Endothelial cell of umbilical vein (primary cell): ENCODE results near the gene LRP2. TPM values are rescaled to one million over a fixed set of nuclear protein-coding genes. Genes with fewer than 3 reads are reported as not detected.

ENCODE experiments used
- BruUV-seq: library from RNA; stranded (reverse); fragments of 400-500 nt; replicated peaks from 2 replicates; lab custom pipeline; 2021; lab: Mats Ljungman, UMichigan
- CTCF ChIA-PET: fragments of 300-600, 350-600 bp; sonication (Branson Sonifier 250); formaldehyde crosslinking; loops from one replicate; lab custom pipeline; 2021; ENCODE audit warnings: antibody characterized with exemption, inconsistent platforms; lab: Charles Lee
- POLR2A ChIA-PET: fragments of 300-600, 350-600 bp; sonication (Branson Sonifier 250); formaldehyde crosslinking; loops from one replicate; lab custom pipeline; 2021; ENCODE audit warnings: antibody characterized with exemption, inconsistent platforms; lab: Charles Lee
- DNase-seq: peaks from one replicate; pipeline ENCODE4 v3.0.0-alpha.2; 2011; ENCODE audit warnings: low read depth, low spot score
- FAIRE-seq: peaks from 2 replicates; lab custom pipeline; 2011; peaks lifted over from hg19 to GRCh38; lab: Jason Lieb, UNC
- H2AFZ ChIP-seq: 2 replicates; pipeline ENCODE4 v1.6.0; 2012; ENCODE audit warnings: low read depth, low read length, control low read depth, inconsistent platforms
- H3K27ac ChIP-seq: 2 replicates; pipeline ENCODE4 v1.5.1; 2011; ENCODE audit warnings: low read depth, mild to moderate bottlenecking, control low read depth, low read length, moderate library complexity; ENCODE audit not compliant: insufficient read depth
- H3K27me3 ChIP-seq, 2 experiments: 2 replicates each; pipeline versions ENCODE4 v1.6.0 to v1.6.1; 2011; ENCODE audit warnings: low read length in 2 of 2, mixed read lengths in 1 of 2; ENCODE audit not compliant: control insufficient read depth in 2 of 2, insufficient read depth in 2 of 2
- H3K36me3 ChIP-seq, 2 experiments: 2 replicates in 1 of 2; 3 replicates in 1 of 2; pipeline ENCODE4 v1.5.1; 2011; ENCODE audit warnings: low read length in 2 of 2, mild to moderate bottlenecking in 1 of 2, moderate library complexity in 1 of 2; ENCODE audit not compliant: control insufficient read depth in 2 of 2, insufficient read depth in 2 of 2; ENCODE audit errors: extremely low read depth in 1 of 2
- H3K4me1 ChIP-seq: 3 replicates; pipeline ENCODE4 v1.5.1; 2011; ENCODE audit warnings: mild to moderate bottlenecking, low read length; ENCODE audit not compliant: control insufficient read depth, insufficient read depth; ENCODE audit errors: extremely low read depth
- H3K4me2 ChIP-seq: 2 replicates; pipeline ENCODE4 v1.6.1; 2011; ENCODE audit warnings: low read length, control low read depth, mixed read lengths; ENCODE audit not compliant: insufficient read depth
- H3K4me3 ChIP-seq, 3 experiments: fragments of 200-600 bp in 1 of 3; sonication (generic), shearing (Covaris generic) in 1 of 3; replicated peaks in 1 of 3; 2 replicates each; pipeline ENCODE4 v1.5.1; 2011 to 2016; ENCODE audit warnings: control low read depth in 3 of 3, low read length in 3 of 3, mild to moderate bottlenecking in 2 of 3, inconsistent platforms in 1 of 3, low read depth in 1 of 3, moderate library complexity in 1 of 3; ENCODE audit not compliant: insufficient read depth in 1 of 3
- H3K79me2 ChIP-seq: 2 replicates; pipeline ENCODE4 v1.6.0; 2012; ENCODE audit warnings: low read length, inconsistent platforms; ENCODE audit not compliant: control insufficient read depth, insufficient read depth
- H3K9ac ChIP-seq: replicated peaks from 2 replicates; pipeline ENCODE3; 2011; ENCODE audit warnings: low read length, control low read depth; ENCODE audit not compliant: insufficient read depth; ENCODE audit errors: extremely low read depth
- H3K9me1 ChIP-seq: replicated peaks from 3 replicates; pipeline ENCODE4 v1.6.0; 2011; ENCODE audit warnings: mild to moderate bottlenecking, low read length; ENCODE audit not compliant: control insufficient read depth, insufficient read depth; ENCODE audit errors: extremely low read depth
- H3K9me3 ChIP-seq: replicated peaks from 2 replicates; pipeline ENCODE4 v1.5.1; 2012; ENCODE audit warnings: low read length, inconsistent platforms; ENCODE audit not compliant: control insufficient read depth, insufficient read depth
- H4K20me1 ChIP-seq: replicated peaks from 2 replicates; pipeline ENCODE3; 2011; ENCODE audit warnings: mild to moderate bottlenecking, low read length; ENCODE audit not compliant: control insufficient read depth, insufficient read depth; ENCODE audit errors: extremely low read depth
- EZH2 ChIP-seq: IDR thresholded peaks from 2 replicates; pipeline ENCODE4 v1.6.1; 2012; ENCODE audit warnings: borderline replicate concordance, low read depth, mild to moderate bottlenecking, moderate library complexity, low read length, inconsistent platforms; ENCODE audit not compliant: severe bottlenecking
- FOS ChIP-seq: IDR thresholded peaks from 2 replicates; pipeline ENCODE4 v1.6.1; 2011; ENCODE audit warnings: mild to moderate bottlenecking, low read length, moderate library complexity, borderline replicate concordance; ENCODE audit not compliant: insufficient read depth
- GATA2 ChIP-seq: IDR thresholded peaks from 2 replicates; pipeline ENCODE4 v1.7.0; 2011; ENCODE audit warnings: low read depth, mild to moderate bottlenecking, moderate library complexity, mixed read lengths, low read length; ENCODE audit not compliant: insufficient read length, insufficient read depth
- JUN ChIP-seq: IDR thresholded peaks from 2 replicates; pipeline ENCODE4 v1.6.1; 2011; ENCODE audit warnings: borderline replicate concordance, low read depth; ENCODE audit not compliant: insufficient read length, insufficient read depth
- MYC ChIP-seq: IDR thresholded peaks from one replicate; pipeline ENCODE4 v1.6.1; 2011; ENCODE audit warnings: mild to moderate bottlenecking, low read depth, low read length
- POLR2A ChIP-seq: IDR thresholded peaks from 2 replicates; pipeline ENCODE4 v1.6.1; 2012; ENCODE audit warnings: low read depth, mild to moderate bottlenecking, control low read depth, low read length
- POLR2AphosphoS5 ChIP-seq: IDR thresholded peaks from 2 replicates; pipeline ENCODE4 v1.6.1; 2012; ENCODE audit warnings: low read depth, mild to moderate bottlenecking, control low read depth, low read length, moderate library complexity; ENCODE audit not compliant: insufficient read depth
- dilution Hi-C: fragments of 300-500 bp; cut with MboI; formaldehyde crosslinking; loops from one replicate; pipeline ENCODE4 v1.15.0; 2019; ENCODE audit warnings: low sequenced_read_pairs; ENCODE audit not compliant: extremely low pct_ligation_motif_present
- intact Hi-C: fragments of 100-400 bp; cut with micrococcal nuclease; formaldehyde crosslinking; loops from one replicate; pipeline ENCODE4 v1.10.0; 2022
- polyA plus RNA-seq, 4 experiments: library from polyadenylated mRNA; depleted of rRNA in 3 of 4; stranded (reverse) in 3 of 4; unstranded in 1 of 4; fragments of >200 nt; gene quantifications; 2 replicates each; pipeline versions ENCODE4 v1.2.1 to v1.2.3, GENCODE V29; 2011 to 2012; ENCODE audit warnings: missing spikeins in 1 of 4
- total RNA-seq: library from RNA; stranded (reverse); gene quantifications from 2 replicates; pipeline ENCODE4 v1.2.3, GENCODE V29; 2021
- TF ChIP-seq, protein P1 (sequence below), 2 donors: IDR thresholded peaks; 1 replicate in 1 of 2; 2 replicates in 1 of 2; pipeline ENCODE4 v1.5.1; 2011; ENCODE audit warnings: low read length in 2 of 2, mild to moderate bottlenecking in 2 of 2, moderate library complexity in 2 of 2, control low read depth in 1 of 2, inconsistent platforms in 1 of 2, low read depth in 1 of 2; ENCODE audit not compliant: insufficient read depth in 1 of 2; ENCODE audit errors: extremely low read depth in 1 of 2
- TF ChIP-seq, protein P2 (sequence below): IDR thresholded peaks from 2 replicates; pipeline ENCODE4 v1.6.1; 2011; ENCODE audit not compliant: insufficient read depth, insufficient read length

Gene LRP2
- total and polyA plus RNA-seq, 2 donors (not counting 3 experiments of a cell fraction or from before 2014, with no cell fraction given) = not detected

DNA sequence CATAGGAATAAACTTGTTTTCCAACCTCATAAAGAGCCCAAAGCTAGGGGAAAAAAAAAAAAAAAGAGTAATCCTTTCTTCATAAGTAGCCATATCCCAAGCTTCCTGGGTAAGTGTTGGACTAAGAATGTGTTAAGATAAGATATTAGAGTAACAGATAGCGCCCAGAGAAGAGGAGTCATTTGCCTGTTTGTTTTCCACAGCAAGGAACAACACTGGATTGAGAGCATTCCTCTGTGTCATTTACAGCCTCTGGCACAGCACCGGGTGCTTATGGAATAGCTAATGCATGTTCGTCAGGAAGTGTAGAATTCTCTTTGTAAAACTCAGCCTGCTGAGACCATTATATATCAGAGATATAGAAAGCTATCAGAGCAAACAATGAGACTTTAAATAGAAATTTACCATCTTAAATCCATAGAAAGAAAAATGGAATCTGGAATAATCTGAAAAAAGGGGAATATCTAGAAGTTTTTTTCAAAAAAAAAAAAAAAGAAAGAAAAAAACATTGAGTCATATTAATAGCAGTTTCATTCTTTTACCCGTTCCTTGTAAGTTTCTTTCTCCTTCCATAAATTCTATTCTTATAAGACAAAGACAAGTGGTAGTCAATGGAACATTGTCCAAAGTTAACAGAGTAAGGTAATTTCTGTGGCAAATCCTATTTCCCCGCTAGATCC lies 37.6 kb downstream of the LRP2 start:
- no peak overlapping the region for H2AFZ ChIP-seq
- H3K27ac ChIP-seq = no peak overlapping the region
- no peaks in the 10 kb centered on the region for H3K9me3 ChIP-seq
- ChIA-PET CTCF (interaction anchor here (1.2 kb wide), 1 partner anchor 17 kb away, joined by 3 read pairs; no protein-coding TSS in a partner anchor), POLR2A (no interaction called here)
- dilution Hi-C loops = no loop called here
- no TSS peak for BruUV-seq
- DNase-seq (no peak), FAIRE-seq (no peak)
- H3K79me2 ChIP-seq = no peaks in the 10 kb centered on the region
- H3K4me3 ChIP-seq = no peak overlapping the region
- H3K36me3 ChIP-seq = no peaks in the 10 kb centered on the region
- no peak overlapping the region for H3K9ac ChIP-seq
- no peaks in the 10 kb centered on the region for H3K9me1 ChIP-seq
- H3K27me3 ChIP-seq = peaks cover 0 to 5% of the 10 kb centered on the region in 2 experiments
- H3K4me2 ChIP-seq = no peak overlapping the region
- intact Hi-C loops = no loop called here
- TF ChIP-seq MYC (no peak), FOS (no peak), POLR2A (no peak)
- H4K20me1 ChIP-seq = no peaks in the 10 kb centered on the region
- no peaks in the 10 kb centered on the region for H3K4me1 ChIP-seq

DNA sequence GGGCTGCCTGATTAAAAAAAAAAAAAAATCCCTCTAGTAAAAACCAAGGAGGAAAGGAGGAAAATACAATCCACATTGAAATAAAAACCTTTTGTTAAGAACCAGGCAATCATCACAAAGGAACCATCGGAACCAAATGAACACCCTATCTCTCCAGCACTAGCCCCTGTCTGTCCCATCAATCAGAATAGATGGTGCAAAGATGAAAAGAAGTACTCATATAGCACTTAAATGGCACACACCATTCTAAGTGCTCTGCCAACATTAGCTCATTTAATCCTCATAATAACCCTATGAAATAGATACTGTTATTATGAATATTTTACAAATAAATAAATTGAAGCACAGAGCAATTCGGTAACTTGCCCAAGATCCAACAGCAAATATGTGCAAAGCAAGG lies 38.5 kb downstream of the LRP2 start:
- peaks cover 0 to 5% of the 10 kb centered on the region in 2 experiments for H3K27me3 ChIP-seq
- H3K9ac ChIP-seq = no peak overlapping the region
- dilution Hi-C loops (no loop called here), intact Hi-C loops (no loop called here)
- no peaks in the 10 kb centered on the region for H3K36me3 ChIP-seq
- BruUV-seq = no TSS peak
- TF ChIP-seq JUN = no peak
- TF ChIP-seq MYC = no peak
- no peak for TF ChIP-seq EZH2
- no peak for TF ChIP-seq POLR2A
- TF ChIP-seq GATA2 = no peak
- TF ChIP-seq, protein P1, sequence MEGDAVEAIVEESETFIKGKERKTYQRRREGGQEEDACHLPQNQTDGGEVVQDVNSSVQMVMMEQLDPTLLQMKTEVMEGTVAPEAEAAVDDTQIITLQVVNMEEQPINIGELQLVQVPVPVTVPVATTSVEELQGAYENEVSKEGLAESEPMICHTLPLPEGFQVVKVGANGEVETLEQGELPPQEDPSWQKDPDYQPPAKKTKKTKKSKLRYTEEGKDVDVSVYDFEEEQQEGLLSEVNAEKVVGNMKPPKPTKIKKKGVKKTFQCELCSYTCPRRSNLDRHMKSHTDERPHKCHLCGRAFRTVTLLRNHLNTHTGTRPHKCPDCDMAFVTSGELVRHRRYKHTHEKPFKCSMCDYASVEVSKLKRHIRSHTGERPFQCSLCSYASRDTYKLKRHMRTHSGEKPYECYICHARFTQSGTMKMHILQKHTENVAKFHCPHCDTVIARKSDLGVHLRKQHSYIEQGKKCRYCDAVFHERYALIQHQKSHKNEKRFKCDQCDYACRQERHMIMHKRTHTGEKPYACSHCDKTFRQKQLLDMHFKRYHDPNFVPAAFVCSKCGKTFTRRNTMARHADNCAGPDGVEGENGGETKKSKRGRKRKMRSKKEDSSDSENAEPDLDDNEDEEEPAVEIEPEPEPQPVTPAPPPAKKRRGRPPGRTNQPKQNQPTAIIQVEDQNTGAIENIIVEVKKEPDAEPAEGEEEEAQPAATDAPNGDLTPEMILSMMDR (IDR thresholded peaks at IDR 0.05; ENCODE audit: extremely low read depth in 1 of 2, insufficient read depth in 1 of 2, low read depth in 1 of 2, low read length in 2 of 2) = no peak
- TF ChIP-seq, protein P2, sequence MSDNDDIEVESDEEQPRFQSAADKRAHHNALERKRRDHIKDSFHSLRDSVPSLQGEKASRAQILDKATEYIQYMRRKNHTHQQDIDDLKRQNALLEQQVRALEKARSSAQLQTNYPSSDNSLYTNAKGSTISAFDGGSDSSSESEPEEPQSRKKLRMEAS = no peak
- TF ChIP-seq FOS = no peak
- TF ChIP-seq POLR2AphosphoS5 = no peak
- no peak overlapping the region for H3K4me3 ChIP-seq
- H3K27ac ChIP-seq = no peak overlapping the region
- H2AFZ ChIP-seq = no peak overlapping the region
- H4K20me1 ChIP-seq = no peaks in the 10 kb centered on the region
- FAIRE-seq (no peak), DNase-seq (no peak)
- H3K9me1 ChIP-seq = no peaks in the 10 kb centered on the region
- H3K79me2 ChIP-seq = no peaks in the 10 kb centered on the region
- ChIA-PET POLR2A (no interaction called here), CTCF (interaction anchor here (1.2 kb wide), 1 partner anchor 16 kb away, joined by 3 read pairs; no protein-coding TSS in a partner anchor)
- no peaks in the 10 kb centered on the region for H3K4me1 ChIP-seq
- no peaks in the 10 kb centered on the region for H3K9me3 ChIP-seq
- H3K4me2 ChIP-seq = no peak overlapping the region
